ENCODE measurements around the gene ADCK2.
"Not testable (repeated sequence)": the region's sequence is repeated elsewhere in the genome, so short reads cannot be mapped to it uniquely, and the experiment has no call there.

Gene ADCK2

GRCh38 chr7:140673063-140673773, 473 bp downstream of the ADCK2 start:
- DNase-seq (ENCODE audit: low read depth, low spot score), result no peak

DNA sequence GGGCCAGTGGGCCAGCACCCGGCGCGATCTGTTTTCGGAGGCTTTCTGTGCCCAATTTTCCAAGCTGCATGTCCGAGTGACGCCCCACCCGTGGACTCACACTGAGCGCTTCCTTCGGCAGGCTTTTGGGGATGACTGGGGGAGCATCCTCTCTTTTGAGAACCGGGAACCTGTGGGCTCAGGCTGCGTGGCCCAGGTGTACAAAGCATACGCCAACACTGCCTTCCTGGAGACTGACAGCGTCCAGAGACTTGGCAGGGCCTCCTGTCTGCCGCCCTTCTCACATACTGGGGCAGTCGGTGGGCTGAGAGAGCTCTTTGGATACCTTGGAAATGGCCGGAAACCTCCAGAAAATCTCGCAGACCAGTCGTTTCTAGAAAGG, 1.0 kb downstream of the ADCK2 start:
- DNase-seq (ENCODE audit: low read depth, low spot score), result no peak

DNA sequence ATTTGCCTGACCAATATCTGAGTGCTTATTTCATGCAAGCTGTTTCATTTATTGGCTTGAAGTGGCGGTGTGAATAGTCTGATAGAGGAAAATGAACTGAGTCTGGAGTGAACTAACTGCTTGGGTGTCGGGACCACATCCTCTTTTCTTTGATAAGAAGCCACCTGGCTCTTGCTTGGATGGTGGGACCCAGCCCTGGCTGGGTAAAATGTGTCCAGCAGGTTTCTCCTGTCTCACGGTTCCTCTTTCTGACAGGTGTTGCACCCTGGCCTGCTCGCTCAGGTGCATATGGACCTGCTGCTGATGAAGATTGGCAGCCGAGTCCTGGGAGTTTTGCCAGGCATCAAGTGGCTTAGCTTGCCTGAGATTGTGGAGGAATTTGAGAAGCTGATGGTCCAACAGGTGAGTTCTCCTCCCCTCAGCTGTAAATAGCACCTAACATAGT, 1.6 kb downstream of the ADCK2 start:
- no peak for DNase-seq (ENCODE audit: low read depth, low spot score)

GRCh38 chr7:140674899-140675701, 2.4 kb downstream of the ADCK2 start:
- no peak for DNase-seq (ENCODE audit: low read depth, low spot score)

DNA sequence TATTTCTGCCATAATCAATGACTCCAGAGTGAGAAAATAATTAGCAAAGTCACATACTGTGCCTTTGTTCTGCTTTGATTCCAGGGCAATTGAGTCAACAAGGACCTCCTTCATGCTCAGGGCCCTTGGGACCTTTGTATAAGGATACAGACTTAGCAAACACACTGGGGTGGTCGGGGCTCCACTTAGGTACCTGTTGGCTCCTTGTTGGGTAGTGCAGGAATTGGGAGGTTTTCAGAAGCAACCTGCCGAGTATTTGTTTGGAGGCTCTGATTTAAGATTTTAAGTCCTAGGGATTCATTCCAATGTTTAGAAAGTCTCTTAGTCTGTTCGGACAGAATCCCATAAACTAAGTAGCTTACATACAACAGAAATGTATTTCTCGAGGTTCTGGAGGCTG, 3.0 kb downstream of the ADCK2 start:
- no peak for DNase-seq (ENCODE audit: low read depth, low spot score)

DNA sequence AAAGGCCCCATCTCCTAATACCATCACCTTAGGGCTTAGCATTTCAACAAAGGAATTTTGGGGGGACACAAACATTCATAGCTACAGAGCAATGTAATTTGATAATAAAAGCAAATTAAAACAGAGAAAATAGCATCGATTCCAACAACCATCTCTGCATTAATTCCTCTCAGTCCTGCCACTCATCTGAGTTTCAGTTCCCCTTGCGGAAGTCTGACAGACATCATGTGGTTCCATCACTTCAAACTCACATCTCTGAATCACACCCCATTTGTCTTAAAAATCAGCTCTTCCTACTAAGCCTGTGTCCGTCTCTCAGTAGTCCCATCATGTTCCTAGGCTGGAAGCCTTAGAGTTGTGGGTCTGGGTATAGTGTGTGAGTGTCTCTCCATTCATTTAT, 3.6 kb downstream of the ADCK2 start:
- DNase-seq (ENCODE audit: low read depth, low spot score), result no peak

DNA sequence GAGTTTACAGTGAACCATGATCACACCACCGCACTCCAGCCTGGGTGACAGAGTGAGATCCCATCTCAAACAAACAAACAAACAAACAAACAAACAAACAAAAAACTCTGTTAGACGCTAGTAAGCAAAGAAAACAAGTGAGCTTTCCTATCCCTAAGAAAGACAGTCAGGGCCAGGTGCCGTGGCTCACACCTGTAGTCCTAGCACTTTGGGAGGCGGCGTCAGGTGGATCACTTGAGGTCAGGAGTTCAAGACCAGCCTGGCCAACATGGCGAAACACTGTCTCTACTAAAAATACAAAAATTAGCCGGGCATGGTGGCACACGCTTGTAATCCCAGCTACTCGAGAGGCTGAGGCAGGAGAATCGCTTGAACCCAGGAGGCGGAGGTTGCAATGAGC, 4.2 kb downstream of the ADCK2 start:
- not testable (repeated sequence) for DNase-seq (ENCODE audit: low read depth, low spot score)

- DNase-seq (ENCODE audit: low read depth, low spot score), result no peak
Measured at GRCh38 chr7:140677496-140677895, 4.8 kb downstream of the ADCK2 start.

DNA sequence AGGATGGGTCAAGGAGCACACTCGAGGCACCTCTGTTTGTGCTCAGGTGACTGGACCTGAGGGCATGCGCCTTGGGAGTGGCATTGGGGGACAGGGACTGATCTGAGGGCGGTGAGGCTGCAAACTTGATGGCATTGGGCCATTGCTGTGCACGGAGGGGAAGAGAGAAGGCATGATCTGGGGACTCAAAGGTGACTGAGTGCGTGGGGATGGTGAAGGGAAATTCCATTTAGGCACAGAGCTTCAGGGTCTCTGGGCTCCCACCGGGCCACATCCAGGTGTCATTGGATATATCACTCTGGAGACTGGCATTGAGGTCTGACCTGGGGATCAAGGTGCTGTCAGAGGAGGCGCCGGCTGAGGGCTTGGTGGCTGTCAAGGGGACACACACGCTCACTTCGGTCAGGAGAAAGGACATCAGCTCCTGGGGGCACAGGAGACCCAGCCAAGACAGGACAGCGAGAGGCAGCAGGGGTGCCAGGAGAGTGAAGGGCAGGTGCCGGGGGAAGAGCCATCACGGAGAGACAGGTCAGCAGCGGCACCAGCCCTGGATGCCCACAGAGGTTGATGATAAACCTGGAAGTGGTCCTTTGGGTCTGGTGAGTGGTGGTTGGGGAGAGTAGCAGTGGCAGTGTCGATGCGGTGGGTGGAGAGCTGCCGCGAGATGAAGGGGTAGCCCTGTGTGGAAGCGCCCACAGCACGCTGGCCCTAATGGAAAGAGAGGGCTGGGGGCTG, 5.5 kb downstream of the ADCK2 start:
- DNase-seq (ENCODE audit: low read depth, low spot score), result no peak

GRCh38 chr7:140678816-140679130, 6.0 kb downstream of the ADCK2 start:
- DNase-seq (ENCODE audit: low read depth, low spot score), result no peak

DNA sequence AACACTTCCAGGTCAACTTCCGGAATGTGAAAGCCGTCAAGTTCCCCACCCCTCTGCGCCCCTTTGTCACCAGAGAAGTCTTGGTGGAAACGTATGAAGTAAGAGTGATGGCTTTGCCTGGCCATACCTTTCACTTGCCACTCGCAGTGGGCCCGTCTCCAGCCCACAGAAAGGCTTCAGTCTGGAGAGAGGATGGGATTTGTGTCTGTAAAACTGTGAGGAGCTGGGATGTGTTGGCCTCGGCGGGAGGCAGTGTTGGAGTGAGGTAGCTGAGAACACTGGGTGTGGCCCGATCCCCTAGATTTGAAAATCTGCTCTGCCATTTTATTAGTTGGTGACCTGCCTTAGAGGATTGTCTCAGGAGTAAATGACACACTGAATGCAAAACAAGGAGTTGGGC, 6.4 kb downstream of the ADCK2 start:
- DNase-seq (ENCODE audit: low read depth, low spot score), result no peak

DNA sequence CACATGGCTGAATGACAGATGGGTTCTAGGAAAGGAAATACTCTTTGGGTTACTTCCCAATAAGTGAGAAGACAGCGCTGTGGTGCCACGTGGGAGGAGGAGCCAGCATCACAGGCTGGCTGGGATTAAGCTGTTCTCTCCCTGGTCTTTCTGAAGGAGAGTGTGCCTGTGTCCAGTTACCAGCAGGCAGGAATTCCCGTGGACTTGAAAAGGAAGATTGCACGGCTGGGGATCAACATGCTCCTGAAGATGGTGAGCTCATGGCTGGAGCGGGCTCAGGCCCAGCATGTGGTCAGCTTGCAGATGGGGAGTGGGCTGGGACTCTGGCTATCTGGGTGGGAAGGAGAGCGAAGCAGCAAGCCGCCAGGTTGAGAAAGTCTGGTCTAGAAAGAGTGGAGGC, 8.1 kb downstream of the ADCK2 start:
- no peak for DNase-seq (ENCODE audit: low read depth, low spot score)

DNA sequence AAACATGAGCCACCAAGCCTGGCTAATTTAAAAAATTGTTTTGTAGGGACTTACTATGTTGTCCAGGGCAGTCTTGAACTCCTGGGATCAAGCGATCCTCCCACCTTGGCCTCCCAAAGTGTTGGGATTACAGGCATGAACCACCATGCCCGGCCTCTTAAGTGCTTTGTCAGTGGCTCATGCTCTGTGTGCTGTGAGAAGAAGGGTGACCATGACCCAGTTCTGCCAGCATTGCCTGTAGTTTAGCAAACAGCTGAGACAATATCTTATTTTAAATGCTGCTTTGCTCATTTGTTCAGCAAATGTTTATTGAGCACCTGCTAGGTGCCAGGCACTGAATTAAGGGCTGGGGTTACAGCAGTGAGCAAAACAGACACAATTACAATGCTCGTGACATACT, 9.0 kb downstream of the ADCK2 start:
- no peak for DNase-seq (ENCODE audit: low read depth, low spot score)

GRCh38 chr7:140683657-140684056, 10.9 kb downstream of the ADCK2 start:
- DNase-seq (ENCODE audit: low read depth, low spot score), result no peak

- DNase-seq (ENCODE audit: low read depth, low spot score), result no peak
Measured at GRCh38 chr7:140684066-140684950, 11.6 kb downstream of the ADCK2 start.

DNA sequence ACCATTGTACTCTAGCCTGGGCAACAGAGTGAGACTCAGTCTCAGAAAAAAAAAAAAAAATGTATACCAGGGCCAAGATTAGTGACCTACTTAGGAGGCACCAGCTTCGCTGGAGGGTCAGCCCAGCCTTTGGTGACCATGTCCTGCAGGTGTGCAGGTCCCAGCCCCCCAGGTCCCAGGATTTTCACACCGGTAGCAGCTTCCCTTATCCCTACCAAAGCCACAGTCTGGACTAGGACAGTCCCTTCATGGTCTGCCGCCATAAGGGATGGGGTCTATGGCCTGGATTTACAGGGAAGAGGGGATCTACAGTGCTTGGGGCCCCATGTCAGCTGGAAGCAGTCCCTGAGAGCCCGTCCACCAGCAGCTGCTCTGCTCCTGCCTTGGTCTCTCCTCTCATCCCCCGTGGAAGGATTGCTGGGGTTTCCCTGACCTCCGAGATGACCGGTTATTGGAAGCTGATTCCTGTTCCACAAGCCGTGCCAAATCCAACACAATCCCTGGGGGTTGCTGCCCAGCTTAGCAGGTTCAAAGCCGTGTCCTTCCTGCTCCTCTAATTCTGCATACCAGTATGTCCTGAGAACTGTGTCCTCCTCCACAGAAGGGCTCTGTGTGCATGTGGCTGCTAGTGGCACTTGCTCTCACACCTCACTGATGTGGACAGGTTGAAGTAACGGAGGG, 12.8 kb downstream of the ADCK2 start:
- DNase-seq (ENCODE audit: low read depth, low spot score), result no peak

- DNase-seq (ENCODE audit: low read depth, low spot score), result no peak
Measured at GRCh38 chr7:140686921-140687320, 14.2 kb downstream of the ADCK2 start.

DNA sequence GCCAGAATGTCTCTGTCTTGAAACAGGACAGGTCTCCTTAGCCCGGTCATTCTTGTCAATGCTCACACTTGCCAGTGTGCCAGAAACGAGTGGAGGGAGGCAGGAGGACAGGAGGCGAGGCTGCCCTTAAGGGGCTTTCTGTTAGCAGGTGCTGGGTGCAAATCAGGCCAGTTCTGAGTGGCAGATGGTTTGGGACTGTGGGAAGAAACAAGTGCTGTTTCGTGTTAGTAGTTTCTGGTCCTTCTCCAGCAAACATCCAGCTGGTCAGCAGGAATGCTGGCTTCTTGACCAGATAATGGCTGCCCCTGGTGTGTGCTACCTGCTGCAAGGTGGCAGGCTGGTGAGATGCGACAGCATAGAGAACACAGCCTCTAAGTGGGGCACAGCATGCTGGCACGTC, 15.6 kb downstream of the ADCK2 start:
- DNase-seq (ENCODE audit: low read depth, low spot score), result no peak

- no peak for DNase-seq (ENCODE audit: low read depth, low spot score)
Measured at GRCh38 chr7:140689199-140690152, 16.7 kb downstream of the ADCK2 start.
